AG04450 (cell line): ENCODE data around the gene MCOLN3. TPM values are rescaled to one million over a fixed set of nuclear protein-coding genes. Genes with fewer than 3 reads are reported as not detected.

ENCODE experiments used
- CTCF ChIA-PET: fragments of 300-600, 350-600 bp; formaldehyde crosslinking; extraction: SDS; loops from one replicate; lab custom pipeline; 2022; ENCODE audit warnings: antibody characterized with exemption, inconsistent platforms; lab: Charles Lee
- POLR2A ChIA-PET: fragments of 350-600 bp; formaldehyde crosslinking; extraction: SDS; loops from one replicate; lab custom pipeline; 2021; ENCODE audit warnings: antibody characterized with exemption, inconsistent platforms; lab: Yijun Ruan, JAX
- DNase-seq: peaks from one replicate; pipeline ENCODE4 v3.0.0-alpha.2; 2011; ENCODE audit warnings: low read depth, low spot score
- H3K27ac ChIP-seq: one replicate; pipeline ENCODE4 v1.5.1; 2012; ENCODE audit warnings: low read depth, low read length, control low read depth
- H3K27me3 ChIP-seq: one replicate; pipeline ENCODE4 v1.6.0; 2012; ENCODE audit warnings: low read length; ENCODE audit not compliant: control insufficient read depth, insufficient read depth
- H3K4me3 ChIP-seq: 2 replicates; pipeline ENCODE4 v1.5.1; 2011; ENCODE audit warnings: mild to moderate bottlenecking, low read depth, low read length, control low read depth
- H3K9me3 ChIP-seq: 2 replicates; pipeline ENCODE4 v1.5.1; 2012; ENCODE audit warnings: low read length; ENCODE audit not compliant: control insufficient read depth, insufficient read depth
- polyA plus RNA-seq: library from polyadenylated mRNA; depleted of rRNA; stranded (reverse); fragments of >200 nt; gene quantifications from 2 replicates; pipeline ENCODE4 v1.2.3, GENCODE V29; 2011
- TF ChIP-seq, protein P1 (sequence below): IDR thresholded peaks from 2 replicates; pipeline ENCODE4 v1.5.1; 2011; ENCODE audit warnings: low read depth, low read length, control low read depth, inconsistent platforms

The MCOLN3 gene
- polyA plus RNA-seq, 1 experiment: 0.05 TPM

DNA sequence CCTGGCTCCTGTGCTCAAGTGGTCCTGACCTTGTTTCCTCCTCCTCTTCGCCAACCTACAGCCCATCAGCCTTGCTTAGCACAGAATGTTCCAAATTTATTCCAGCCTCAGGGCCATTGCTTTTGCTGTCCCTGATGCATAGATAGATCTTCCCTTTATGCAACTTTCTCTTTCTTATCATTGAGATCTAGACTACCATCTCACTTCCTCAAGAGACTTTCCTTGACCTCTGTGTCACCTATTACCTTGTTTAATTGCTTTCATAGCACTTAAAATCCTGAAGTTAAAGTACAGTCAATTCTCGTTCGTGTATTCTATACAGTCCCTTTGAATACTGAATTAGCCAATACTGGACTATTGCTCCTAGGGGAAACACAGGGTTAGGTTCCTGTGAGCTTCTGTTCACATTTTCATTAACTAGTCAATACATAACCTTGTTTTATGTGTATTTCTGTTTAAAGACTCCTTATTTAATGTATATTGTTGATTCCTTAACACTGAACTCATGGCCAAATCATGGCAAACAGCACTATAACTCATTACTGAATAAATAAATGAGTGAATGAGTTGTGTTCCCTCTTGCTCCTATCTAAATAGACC lies 26.2 kb upstream of the MCOLN3 start:
- Histone ChIP-seq H3K4me3 (no peak overlapping the region), H3K9me3 (no peaks in the 10 kb centered on the region), H3K27me3 (no peaks in the 10 kb centered on the region), H3K27ac (no peak overlapping the region)
- ChIA-PET CTCF (interaction anchor here (2.0 kb wide), 1 partner anchor 130 kb away, joined by 6 read pairs; no protein-coding TSS in a partner anchor), POLR2A (no interaction called here)
- TF ChIP-seq, protein P1, sequence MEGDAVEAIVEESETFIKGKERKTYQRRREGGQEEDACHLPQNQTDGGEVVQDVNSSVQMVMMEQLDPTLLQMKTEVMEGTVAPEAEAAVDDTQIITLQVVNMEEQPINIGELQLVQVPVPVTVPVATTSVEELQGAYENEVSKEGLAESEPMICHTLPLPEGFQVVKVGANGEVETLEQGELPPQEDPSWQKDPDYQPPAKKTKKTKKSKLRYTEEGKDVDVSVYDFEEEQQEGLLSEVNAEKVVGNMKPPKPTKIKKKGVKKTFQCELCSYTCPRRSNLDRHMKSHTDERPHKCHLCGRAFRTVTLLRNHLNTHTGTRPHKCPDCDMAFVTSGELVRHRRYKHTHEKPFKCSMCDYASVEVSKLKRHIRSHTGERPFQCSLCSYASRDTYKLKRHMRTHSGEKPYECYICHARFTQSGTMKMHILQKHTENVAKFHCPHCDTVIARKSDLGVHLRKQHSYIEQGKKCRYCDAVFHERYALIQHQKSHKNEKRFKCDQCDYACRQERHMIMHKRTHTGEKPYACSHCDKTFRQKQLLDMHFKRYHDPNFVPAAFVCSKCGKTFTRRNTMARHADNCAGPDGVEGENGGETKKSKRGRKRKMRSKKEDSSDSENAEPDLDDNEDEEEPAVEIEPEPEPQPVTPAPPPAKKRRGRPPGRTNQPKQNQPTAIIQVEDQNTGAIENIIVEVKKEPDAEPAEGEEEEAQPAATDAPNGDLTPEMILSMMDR: no peak
- DNase-seq: no peak

DNA sequence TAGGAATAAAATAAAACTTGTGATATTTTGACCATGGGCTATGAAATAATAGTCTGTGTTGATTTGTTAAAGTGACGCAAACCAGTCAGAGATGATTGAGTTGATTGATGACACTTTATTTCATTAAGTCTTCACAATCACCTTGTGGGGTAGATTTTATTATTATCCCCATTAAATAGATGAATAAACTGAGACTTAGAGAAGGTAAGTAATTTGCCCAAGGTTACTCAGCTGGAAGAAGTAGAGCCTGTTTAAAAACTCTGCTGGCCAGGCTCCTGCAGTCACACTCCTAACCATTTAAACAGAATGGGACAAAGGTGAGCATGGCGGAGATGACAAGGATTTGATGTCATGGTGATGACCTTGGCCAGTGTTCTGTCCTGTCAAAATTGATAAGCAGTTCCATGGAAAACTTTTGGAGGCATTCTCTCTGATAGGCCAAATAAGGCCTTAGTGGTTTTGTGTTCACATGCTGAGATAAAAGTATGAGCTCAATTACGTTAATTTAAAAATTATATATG lies 22.7 kb upstream of the MCOLN3 start:
- TF ChIP-seq, protein P1: no peak
- H3K27me3 ChIP-seq: peaks cover 6% of the 10 kb centered on the region
- no peaks in the 10 kb centered on the region for H3K9me3 ChIP-seq
- ChIA-PET POLR2A (no interaction called here), CTCF (interaction anchor here (1.3 kb wide), 1 partner anchor 126 kb away, joined by 4 read pairs; no protein-coding TSS in a partner anchor)
- H3K27ac ChIP-seq: no peak overlapping the region
- H3K4me3 ChIP-seq: no peak overlapping the region
- DNase-seq: no peak

GRCh38 chr1:85068846-85069245 lies 20.5 kb upstream of the MCOLN3 start:
- ChIA-PET POLR2A (no interaction called here), CTCF (interaction anchor here (1.2 to 1.5 kb wide), 2 partner anchors 124 to 186 kb away, joined by 3 to 4 read pairs; no protein-coding TSS in a partner anchor)
- TF ChIP-seq, protein P1: no peak

GRCh38 chr1:85065550-85065949 lies 17.2 kb upstream of the MCOLN3 start:
- ChIA-PET POLR2A (no interaction called here), CTCF (interaction anchor here (0.6 to 3.4 kb wide), 5 partner anchors 121 to 952 kb away, joined by 3 to 12 read pairs (median 4); partner anchors contain the start of gene C1orf52)
- Histone ChIP-seq H3K4me3 (no peak overlapping the region), H3K9me3 (no peaks in the 10 kb centered on the region), H3K27ac (no peak overlapping the region), H3K27me3 (peaks cover 6% of the 10 kb centered on the region)
- TF ChIP-seq, protein P1: no peak
- DNase-seq: no peak

More at GRCh38 chr1:85068846-85069245, 20.5 kb upstream of the MCOLN3 start:
- peaks cover 6% of the 10 kb centered on the region for H3K27me3 ChIP-seq
- no peak overlapping the region for H3K27ac ChIP-seq
- DNase-seq: no peak
- no peaks in the 10 kb centered on the region for H3K9me3 ChIP-seq
- no peak overlapping the region for H3K4me3 ChIP-seq

DNA sequence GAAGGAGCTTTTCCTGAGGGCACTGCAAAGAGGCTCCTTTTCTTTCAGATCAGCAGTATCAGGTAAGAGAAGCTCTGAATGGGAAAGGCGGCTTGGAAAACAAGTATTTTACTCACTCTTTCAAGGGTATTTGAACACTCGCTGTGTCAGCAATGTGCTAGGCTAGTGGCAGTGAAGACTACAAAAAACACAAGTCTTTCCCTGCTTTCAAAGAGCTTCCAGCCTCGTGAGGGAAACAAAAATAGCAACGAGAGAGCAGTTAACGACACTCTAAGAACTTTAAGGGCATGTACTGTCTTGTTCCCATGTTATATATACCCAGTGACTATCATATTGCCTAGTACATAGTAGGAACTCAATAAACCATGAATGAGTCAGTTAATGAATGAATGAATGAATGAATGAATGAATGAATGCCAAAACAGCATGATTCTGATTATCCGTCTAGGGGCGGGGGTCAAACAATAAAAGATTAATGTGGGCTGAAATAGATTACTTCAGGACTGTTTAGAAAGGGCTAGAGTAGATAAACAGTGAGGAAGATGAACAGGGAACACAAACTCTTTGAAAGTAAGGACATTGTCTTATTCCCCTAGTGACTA lies 14.2 kb upstream of the MCOLN3 start:
- no peak overlapping the region for H3K27ac ChIP-seq
- DNase-seq: no peak
- TF ChIP-seq, protein P1: no peak
- H3K9me3 ChIP-seq: no peaks in the 10 kb centered on the region
- POLR2A ChIA-PET: no interaction called here
- H3K4me3 ChIP-seq: peak overlapping the region; percentile 61
- no peaks in the 10 kb centered on the region for H3K27me3 ChIP-seq
- CTCF ChIA-PET: interaction anchor here (1.0 to 2.9 kb wide), 4 partner anchors 15 to 192 kb away, joined by 3 to 15 read pairs (median 4); no protein-coding TSS in a partner anchor
